Measurements from ENCODE around the gene TCF3. TPM values are rescaled to one million over a fixed set of nuclear protein-coding genes. Genes with fewer than 3 reads are reported as not detected.

Gene TCF3
- total and polyA plus RNA-seq, 2 experiments from 2014 or later, result 18.3 to 58.9 TPM

DNA sequence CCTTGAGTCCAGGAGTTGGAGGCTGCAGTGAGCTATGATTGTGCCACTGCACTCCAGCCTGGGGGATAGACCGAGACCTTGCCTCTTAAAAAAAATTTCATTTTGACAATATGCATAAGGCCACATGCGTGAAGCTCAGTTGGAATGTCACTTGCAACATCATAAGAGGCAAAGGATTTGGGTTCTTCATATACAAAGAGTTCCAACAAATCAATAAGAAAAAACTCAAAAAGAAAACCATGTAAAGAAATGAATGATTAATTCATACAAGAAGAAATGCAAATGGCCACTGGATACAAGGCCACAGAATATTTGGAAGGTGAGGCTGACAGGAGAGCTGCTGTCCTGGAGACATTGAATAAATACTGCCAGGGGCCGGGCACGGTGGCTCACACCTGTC, 9.6 kb upstream of the TCF3 start:
- Histone ChIP-seq H3K9me2 (ENCODE audit: insufficient read depth) (no peaks in the 10 kb centered on the region), H4K20me1 (ENCODE audit: insufficient read depth) (no peaks in the 10 kb centered on the region), H3K4me3 (no peak overlapping the region), H3K27ac (no peak overlapping the region), H3K36me3 (ENCODE audit: low read depth) (no peaks in the 10 kb centered on the region), H2AFZ (no peak overlapping the region), H3K79me2 (ENCODE audit: insufficient read depth) (no peaks in the 10 kb centered on the region), H3K27me3 (replicated peaks; ENCODE audit: insufficient read depth) (no peaks in the 10 kb centered on the region), H3K9ac (no peak overlapping the region), H3K9me3 (ENCODE audit: low read depth) (no peaks in the 10 kb centered on the region), H3K4me2 (ENCODE audit: unreplicated experiment) (no peak overlapping the region), H3K4me1 (ENCODE audit: insufficient read depth) (no peaks in the 10 kb centered on the region), H3F3A (ENCODE audit: insufficient read depth) (no peaks in the 10 kb centered on the region)
- WGBS, 2 experiments (ENCODE audit: low coverage in 1 of 2, low lambda C conversion rate in 2 of 2, missing lambda C conversion rate in 2 of 2), result 77 to 79% methylated on average over 4 of the region's 4 CpGs
- DNase-seq, result no peak
- TF ChIP-seq EZH2phosphoT487 (IDR thresholded peaks at IDR 0.05; ENCODE audit: insufficient read depth, low read depth) (no peak), EZH2 (IDR thresholded peaks at IDR 0.05; ENCODE audit: insufficient read depth, poor library complexity, severe bottlenecking) (no peak)
- in situ Hi-C loops (cut with MboI), result no loop called here

DNA sequence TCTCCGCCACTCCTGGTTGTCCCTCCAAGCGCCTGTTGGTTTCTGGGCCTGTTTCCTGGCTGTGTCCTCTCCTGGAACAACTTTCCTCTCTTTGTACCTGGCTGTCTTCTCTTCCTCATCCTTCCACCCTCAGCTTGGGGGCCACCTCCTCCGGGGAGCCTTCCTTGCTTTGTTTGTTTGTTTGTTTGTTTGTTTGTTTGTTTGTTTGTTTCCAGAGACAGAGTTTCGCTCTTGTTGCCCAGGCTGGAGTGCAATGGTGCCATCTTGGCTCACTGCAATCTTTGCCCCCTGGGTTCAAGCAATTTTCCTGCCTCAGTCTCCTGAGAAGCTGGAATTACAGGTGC, 6.6 kb upstream of the TCF3 start:
- no peak for DNase-seq
- Histone ChIP-seq H3K27me3 (replicated peaks; ENCODE audit: insufficient read depth) (no peaks in the 10 kb centered on the region), H4K20me1 (ENCODE audit: insufficient read depth) (no peaks in the 10 kb centered on the region), H3K4me2 (ENCODE audit: unreplicated experiment) (no peak overlapping the region), H3K9me3 (ENCODE audit: low read depth) (no peaks in the 10 kb centered on the region), H3F3A (ENCODE audit: insufficient read depth) (no peaks in the 10 kb centered on the region), H3K79me2 (ENCODE audit: insufficient read depth) (no peaks in the 10 kb centered on the region), H3K4me1 (ENCODE audit: insufficient read depth) (no peaks in the 10 kb centered on the region), H2AFZ (no peak overlapping the region), H3K27ac (no peak overlapping the region), H3K4me3 (no peak overlapping the region), H3K36me3 (ENCODE audit: low read depth) (no peaks in the 10 kb centered on the region), H3K9ac (no peak overlapping the region), H3K9me2 (ENCODE audit: insufficient read depth) (no peaks in the 10 kb centered on the region)
- TF ChIP-seq EZH2phosphoT487 (IDR thresholded peaks at IDR 0.05; ENCODE audit: insufficient read depth, low read depth), result no peak
- no peak for TF ChIP-seq EZH2 (IDR thresholded peaks at IDR 0.05; ENCODE audit: insufficient read depth, poor library complexity, severe bottlenecking)
- in situ Hi-C loops (cut with MboI), result no loop called here
- WGBS, 2 experiments (ENCODE audit: low coverage in 1 of 2, low lambda C conversion rate in 2 of 2, missing lambda C conversion rate in 2 of 2), result 66 to 68% methylated on average over 3 to 4 of the region's 4 CpGs

GRCh38 chr19:1658150-1659083, 6.0 kb upstream of the TCF3 start:
- Histone ChIP-seq H3K4me1 (ENCODE audit: insufficient read depth) (no peaks in the 10 kb centered on the region), H3K4me3 (no peak overlapping the region), H2AFZ (no peak overlapping the region), H3K27ac (no peak overlapping the region), H3F3A (ENCODE audit: insufficient read depth) (no peaks in the 10 kb centered on the region), H3K27me3 (replicated peaks; ENCODE audit: insufficient read depth) (no peaks in the 10 kb centered on the region), H3K9me2 (ENCODE audit: insufficient read depth) (no peaks in the 10 kb centered on the region), H3K79me2 (ENCODE audit: insufficient read depth) (no peaks in the 10 kb centered on the region), H4K20me1 (ENCODE audit: insufficient read depth) (no peaks in the 10 kb centered on the region), H3K36me3 (ENCODE audit: low read depth) (no peaks in the 10 kb centered on the region), H3K9me3 (ENCODE audit: low read depth) (no peaks in the 10 kb centered on the region), H3K9ac (no peak overlapping the region), H3K4me2 (ENCODE audit: unreplicated experiment) (no peak overlapping the region)
- TF ChIP-seq EZH2 (IDR thresholded peaks at IDR 0.05; ENCODE audit: insufficient read depth, poor library complexity, severe bottlenecking), result no peak
- no peak for TF ChIP-seq EZH2phosphoT487 (IDR thresholded peaks at IDR 0.05; ENCODE audit: insufficient read depth, low read depth)
- DNase-seq, result no peak
- 37 to 42% methylated on average over 20 to 33 of the region's 33 CpGs for WGBS, 2 experiments (ENCODE audit: low coverage in 1 of 2, low lambda C conversion rate in 2 of 2, missing lambda C conversion rate in 2 of 2)
- in situ Hi-C loops (cut with MboI), result no loop called here

GRCh38 chr19:1657746-1658145, 5.3 kb upstream of the TCF3 start:
- DNase-seq, result no peak
- H2AFZ ChIP-seq, result no peak overlapping the region
- H3K27me3 ChIP-seq (replicated peaks; ENCODE audit: insufficient read depth), result no peaks in the 10 kb centered on the region
- no peaks in the 10 kb centered on the region for H3K9me3 ChIP-seq (ENCODE audit: low read depth)
- H3K79me2 ChIP-seq (ENCODE audit: insufficient read depth), result no peaks in the 10 kb centered on the region
- H3F3A ChIP-seq (ENCODE audit: insufficient read depth), result no peaks in the 10 kb centered on the region
- no peak overlapping the region for H3K4me2 ChIP-seq (ENCODE audit: unreplicated experiment)
- H3K27ac ChIP-seq, result no peak overlapping the region
- no peaks in the 10 kb centered on the region for H4K20me1 ChIP-seq (ENCODE audit: insufficient read depth)
- no peak for TF ChIP-seq EZH2phosphoT487 (IDR thresholded peaks at IDR 0.05; ENCODE audit: insufficient read depth, low read depth)
- TF ChIP-seq EZH2 (IDR thresholded peaks at IDR 0.05; ENCODE audit: insufficient read depth, poor library complexity, severe bottlenecking), result no peak
- H3K9me2 ChIP-seq (ENCODE audit: insufficient read depth), result no peaks in the 10 kb centered on the region
- in situ Hi-C loops (cut with MboI), result no loop called here
- H3K4me1 ChIP-seq (ENCODE audit: insufficient read depth), result no peaks in the 10 kb centered on the region
- 55 to 63% methylated on average over 14 to 15 of the region's 17 CpGs for WGBS, 2 experiments (ENCODE audit: low coverage in 1 of 2, low lambda C conversion rate in 2 of 2, missing lambda C conversion rate in 2 of 2)
- no peaks in the 10 kb centered on the region for H3K36me3 ChIP-seq (ENCODE audit: low read depth)
- no peak overlapping the region for H3K4me3 ChIP-seq
- H3K9ac ChIP-seq, result no peak overlapping the region
